Measurements from ENCODE around the gene RELT. TPM values are rescaled to one million over a fixed set of nuclear protein-coding genes. Genes with fewer than 3 reads are reported as not detected.
A peak's percentile ranks its signal among the peaks of the same experiment; 100 is the strongest.

RELT gene
- total and polyA plus RNA-seq, 2 donors (not counting 1 experiment from before 2014, with no cell fraction given), result 71.6 to 92.4 TPM

DNA sequence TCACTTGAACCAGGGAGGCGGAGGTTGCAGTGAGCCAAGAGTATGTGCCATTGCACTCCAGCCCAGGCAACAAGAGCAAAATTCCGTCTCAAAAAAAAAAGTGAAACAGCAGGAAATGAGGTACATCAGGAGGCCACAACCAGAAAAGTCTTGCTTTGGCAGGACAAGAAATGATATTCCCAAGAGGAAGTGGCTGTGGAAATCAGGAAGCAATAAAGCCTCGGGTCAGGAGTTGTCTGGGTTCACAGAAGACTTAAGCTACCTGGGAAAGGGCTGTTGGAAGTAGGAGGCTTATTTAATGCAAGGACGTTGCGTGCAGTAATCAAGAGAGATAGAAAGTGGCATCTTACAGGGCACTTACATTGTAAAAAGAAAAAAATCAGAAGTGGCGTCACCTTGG lies 9.2 kb upstream of the RELT start:
- no peak overlapping the region for H3K4me3 ChIP-seq (ENCODE audit: control extremely low read depth in 1 of 5, extremely low read depth in 1 of 5, insufficient read depth in 1 of 5, low read depth in 2 of 5, low read length in 4 of 5)
- no peaks in the 10 kb centered on the region for H3K79me2 ChIP-seq (ENCODE audit: control insufficient read depth, insufficient read depth, low read length)
- Mint-ChIP-seq H3K4me1 (peaks cover 60% of the 10 kb centered on the region), H3K4me3 (peak overlapping the region; percentile 37), H3K27me3 (no peaks in the 10 kb centered on the region), H3K9me3 (ENCODE audit: insufficient read depth) (no peaks in the 10 kb centered on the region), H3K27ac (peak overlapping the region; percentile 84)
- CTCF ChIA-PET, result interaction anchor here (1.5 to 23.8 kb wide), 3 partner anchors 12 to 21 kb away, joined by 4 to 311 read pairs (median 89); no protein-coding TSS in a partner anchor
- H3K4me2 ChIP-seq (replicated peaks; ENCODE audit: low read depth, low read length, poor library complexity, severe bottlenecking), result peak overlapping the region; percentile 19
- TF ChIP-seq, protein P1, sequence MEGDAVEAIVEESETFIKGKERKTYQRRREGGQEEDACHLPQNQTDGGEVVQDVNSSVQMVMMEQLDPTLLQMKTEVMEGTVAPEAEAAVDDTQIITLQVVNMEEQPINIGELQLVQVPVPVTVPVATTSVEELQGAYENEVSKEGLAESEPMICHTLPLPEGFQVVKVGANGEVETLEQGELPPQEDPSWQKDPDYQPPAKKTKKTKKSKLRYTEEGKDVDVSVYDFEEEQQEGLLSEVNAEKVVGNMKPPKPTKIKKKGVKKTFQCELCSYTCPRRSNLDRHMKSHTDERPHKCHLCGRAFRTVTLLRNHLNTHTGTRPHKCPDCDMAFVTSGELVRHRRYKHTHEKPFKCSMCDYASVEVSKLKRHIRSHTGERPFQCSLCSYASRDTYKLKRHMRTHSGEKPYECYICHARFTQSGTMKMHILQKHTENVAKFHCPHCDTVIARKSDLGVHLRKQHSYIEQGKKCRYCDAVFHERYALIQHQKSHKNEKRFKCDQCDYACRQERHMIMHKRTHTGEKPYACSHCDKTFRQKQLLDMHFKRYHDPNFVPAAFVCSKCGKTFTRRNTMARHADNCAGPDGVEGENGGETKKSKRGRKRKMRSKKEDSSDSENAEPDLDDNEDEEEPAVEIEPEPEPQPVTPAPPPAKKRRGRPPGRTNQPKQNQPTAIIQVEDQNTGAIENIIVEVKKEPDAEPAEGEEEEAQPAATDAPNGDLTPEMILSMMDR (IDR thresholded peaks at IDR 0.05), result no peak
- no peak for TF ChIP-seq EZH2 (IDR thresholded peaks at IDR 0.05; ENCODE audit: borderline replicate concordance, insufficient read depth, low read depth, low read length, poor library complexity, severe bottlenecking)
- no peaks in the 10 kb centered on the region for H3K36me3 ChIP-seq (replicated peaks in 1 of 2; ENCODE audit: control extremely low read depth in 1 of 2, control insufficient read depth in 1 of 2, extremely low read depth in 1 of 2, insufficient read depth in 2 of 2, low read length in 1 of 2)
- POLR2A ChIA-PET, result no interaction called here
- intact Hi-C loops (cut with micrococcal nuclease), result no loop called here
- WGBS (ENCODE audit: insufficient coverage), result 88% methylated on average over 6 of the region's 6 CpGs
- H3K9ac ChIP-seq (ENCODE audit: low read length), result no peak overlapping the region
- no peak for ATAC-seq (ENCODE audit: low read depth)
- H4K20me1 ChIP-seq (ENCODE audit: control insufficient read depth, insufficient read depth, low read length, poor library complexity, severe bottlenecking), result no peaks in the 10 kb centered on the region
- peaks cover 0 to 7% (median 0%) of the 10 kb centered on the region in 3 donors for H3K9me3 ChIP-seq (ENCODE audit: control extremely low read depth in 1 of 3, control insufficient read depth in 2 of 3, insufficient read depth in 1 of 3, low read length in 2 of 3)
- no peak for DNase-seq
- peaks cover 46 to 56% of the 10 kb centered on the region in 2 donors for H3K4me1 ChIP-seq (ENCODE audit: control insufficient read depth in 2 of 2, insufficient read depth in 2 of 2, low read length in 2 of 2)
- peak overlapping the region; percentile 77 to 82 for H3K27ac ChIP-seq (ENCODE audit: low read length in 2 of 2)
- no peaks in the 10 kb centered on the region for H3K27me3 ChIP-seq (replicated peaks in 1 of 4; ENCODE audit: control extremely low read depth in 1 of 4, control insufficient read depth in 3 of 4, insufficient read depth in 4 of 4, low read length in 3 of 4)
- peak overlapping the region; percentile 52 for H2AFZ ChIP-seq (ENCODE audit: insufficient read depth, low read depth, low read length, poor library complexity, severe bottlenecking)

DNA sequence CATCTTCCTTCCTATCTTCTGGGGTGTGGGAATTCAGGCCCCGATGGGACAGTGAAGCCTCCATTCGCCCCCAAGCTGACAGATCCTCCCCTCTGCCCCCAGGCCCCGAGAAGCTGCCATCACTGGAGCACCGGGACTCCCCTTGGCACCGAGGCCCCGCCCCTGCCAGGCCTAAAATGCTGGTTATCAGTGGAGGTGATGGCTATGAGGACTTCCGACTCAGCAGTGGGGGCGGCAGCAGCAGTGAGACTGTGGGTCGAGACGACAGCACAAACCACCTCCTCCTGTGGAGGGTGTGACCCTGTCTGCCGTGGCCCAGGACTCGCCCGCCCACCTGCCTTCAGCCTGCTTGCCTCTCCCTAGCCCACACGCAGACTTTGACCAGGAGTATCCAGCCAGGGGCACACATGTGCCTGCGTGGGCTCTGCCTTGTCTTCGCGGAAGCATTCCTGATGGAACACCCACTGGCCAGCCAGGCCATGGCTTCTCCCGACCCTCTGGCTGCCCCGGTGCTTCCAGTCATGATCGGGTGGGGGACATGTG lies 8.6 kb upstream of the RELT start:
- Mint-ChIP-seq H3K9me3 (ENCODE audit: insufficient read depth) (no peaks in the 10 kb centered on the region), H3K4me1 (peaks cover 66% of the 10 kb centered on the region), H3K4me3 (peak overlapping the region; percentile 37), H3K27ac (peak overlapping the region; percentile 84), H3K27me3 (no peaks in the 10 kb centered on the region)
- H3K79me2 ChIP-seq (ENCODE audit: control insufficient read depth, insufficient read depth, low read length), result no peaks in the 10 kb centered on the region
- ATAC-seq (ENCODE audit: low read depth), result peak; percentile 20
- H3K9me3 ChIP-seq (ENCODE audit: control extremely low read depth in 1 of 3, control insufficient read depth in 2 of 3, insufficient read depth in 1 of 3, low read length in 2 of 3), result peaks cover 0 to 7% (median 0%) of the 10 kb centered on the region in 3 donors
- no peaks in the 10 kb centered on the region for H4K20me1 ChIP-seq (ENCODE audit: control insufficient read depth, insufficient read depth, low read length, poor library complexity, severe bottlenecking)
- peak overlapping the region; percentile 52 for H2AFZ ChIP-seq (ENCODE audit: insufficient read depth, low read depth, low read length, poor library complexity, severe bottlenecking)
- H3K4me2 ChIP-seq (replicated peaks; ENCODE audit: low read depth, low read length, poor library complexity, severe bottlenecking), result peak overlapping the region; percentile 19
- 69% methylated on average over 13 of the region's 20 CpGs for WGBS (ENCODE audit: insufficient coverage)
- H3K4me1 ChIP-seq (ENCODE audit: control insufficient read depth in 2 of 2, insufficient read depth in 2 of 2, low read length in 2 of 2), result peaks cover 52 to 62% of the 10 kb centered on the region in 2 donors
- no peak overlapping the region for H3K4me3 ChIP-seq (ENCODE audit: control extremely low read depth in 1 of 5, extremely low read depth in 1 of 5, insufficient read depth in 1 of 5, low read depth in 2 of 5, low read length in 4 of 5)
- no peak overlapping the region for H3K9ac ChIP-seq (ENCODE audit: low read length)
- H3K27ac ChIP-seq (ENCODE audit: low read length in 2 of 2), result peak overlapping the region; percentile 77 to 82
- no peaks in the 10 kb centered on the region for H3K27me3 ChIP-seq (replicated peaks in 1 of 4; ENCODE audit: control extremely low read depth in 1 of 4, control insufficient read depth in 3 of 4, insufficient read depth in 4 of 4, low read length in 3 of 4)
- intact Hi-C loops (cut with micrococcal nuclease), result no loop called here
- ChIA-PET CTCF (interaction anchor here (1.5 to 23.8 kb wide), 3 partner anchors 11 to 20 kb away, joined by 4 to 311 read pairs (median 89); no protein-coding TSS in a partner anchor), POLR2A (no interaction called here)
- DNase-seq, result no peak
- TF ChIP-seq, protein P1 (IDR thresholded peaks at IDR 0.05), result no peak
- TF ChIP-seq EZH2 (IDR thresholded peaks at IDR 0.05; ENCODE audit: borderline replicate concordance, insufficient read depth, low read depth, low read length, poor library complexity, severe bottlenecking), result no peak
- no peaks in the 10 kb centered on the region for H3K36me3 ChIP-seq (replicated peaks in 1 of 2; ENCODE audit: control extremely low read depth in 1 of 2, control insufficient read depth in 1 of 2, extremely low read depth in 1 of 2, insufficient read depth in 2 of 2, low read length in 1 of 2)
